Camera-type eye (tissue), 1 donor: ENCODE data around the gene OLIG3. TPM values are rescaled to one million over a fixed set of nuclear protein-coding genes. Genes with fewer than 3 reads are reported as not detected.

Experiments
- total RNA-seq: library from RNA; depleted of rRNA; stranded (reverse); fragments of >200 nt; gene quantifications from one replicate; pipeline ENCODE4 v1.2.3, GENCODE V29; 2014

The OLIG3 gene
- total RNA-seq: not detected

GRCh38 chr6:137494281-137494987 lies at the start of gene OLIG3:
TSS of gene OLIG3 (minus strand) at chr6:137494394. CDS start at chr6:137494170, 224 bp downstream.

